GM08714 (cell line): ENCODE measurements around the gene METTL1.
A peak's percentile ranks its signal among the peaks of the same experiment; 100 is the strongest.

Experiments used
- H3K4me3 ChIP-seq: fragments of 200-500 bp; sonication (Bioruptor generic); 2 replicates; pipeline ENCODE4 v1.5.1; 2014; ENCODE audit warnings: mild to moderate bottlenecking, low read length, inconsistent platforms
- ZNF274 ChIP-seq: IDR thresholded peaks from 2 replicates; pipeline ENCODE4 v1.6.1; 2012; ENCODE audit warnings: mild to moderate bottlenecking, low read depth, low read length

The METTL1 gene

GRCh38 chr12:57808351-57808750 is 36.4 kb upstream of the METTL1 start:
- TF ChIP-seq ZNF274 = no peak
- H3K4me3 ChIP-seq = no peak overlapping the region

GRCh38 chr12:57807285-57807684 is 35.4 kb upstream of the METTL1 start:
- no peak for TF ChIP-seq ZNF274

GRCh38 chr12:57806677-57807076 is 34.8 kb upstream of the METTL1 start:
- no peak for TF ChIP-seq ZNF274
- H3K4me3 ChIP-seq = no peak overlapping the region

More at GRCh38 chr12:57807285-57807684, 35.4 kb upstream of the METTL1 start:
- no peak overlapping the region for H3K4me3 ChIP-seq

- no peak for TF ChIP-seq ZNF274
Measured at GRCh38 chr12:57803319-57803893, 31.5 kb upstream of the METTL1 start.

GRCh38 chr12:57802607-57803006 is 30.7 kb upstream of the METTL1 start:
- no peak for TF ChIP-seq ZNF274
- no peak overlapping the region for H3K4me3 ChIP-seq

More at GRCh38 chr12:57803319-57803893, 31.5 kb upstream of the METTL1 start:
- H3K4me3 ChIP-seq = no peak overlapping the region

GRCh38 chr12:57800965-57801364 is 29.1 kb upstream of the METTL1 start:
- no peak for TF ChIP-seq ZNF274
- H3K4me3 ChIP-seq = no peak overlapping the region

- TF ChIP-seq ZNF274 = no peak
Measured at GRCh38 chr12:57797933-57798332, 26.0 kb upstream of the METTL1 start.

GRCh38 chr12:57796996-57797395 is 25.1 kb upstream of the METTL1 start:
- no peak for TF ChIP-seq ZNF274

More at GRCh38 chr12:57797933-57798332, 26.0 kb upstream of the METTL1 start:
- no peak overlapping the region for H3K4me3 ChIP-seq

GRCh38 chr12:57795354-57795753 is 23.4 kb upstream of the METTL1 start:
- TF ChIP-seq ZNF274 = no peak

More at GRCh38 chr12:57796996-57797395, 25.1 kb upstream of the METTL1 start:
- no peak overlapping the region for H3K4me3 ChIP-seq

GRCh38 chr12:57793920-57794319 is 22.0 kb upstream of the METTL1 start:
- no peak for TF ChIP-seq ZNF274
- H3K4me3 ChIP-seq = no peak overlapping the region

More at GRCh38 chr12:57795354-57795753, 23.4 kb upstream of the METTL1 start:
- H3K4me3 ChIP-seq = no peak overlapping the region

GRCh38 chr12:57783861-57784260 is 12.0 kb upstream of the METTL1 start:
- H3K4me3 ChIP-seq = no peak overlapping the region
- TF ChIP-seq ZNF274 = no peak

- TF ChIP-seq ZNF274 = no peak
- H3K4me3 ChIP-seq = peak overlapping the region; percentile 92
Measured at GRCh38 chr12:57783466-57783801, 11.5 kb upstream of the METTL1 start.

GRCh38 chr12:57782608-57783465 is 10.9 kb upstream of the METTL1 start, which contains the start of gene TSFM:
Gene TSFM (plus strand): TSS chr12:57782787. CDS start chr12:57782802, 15 bp downstream.
- TF ChIP-seq ZNF274 = no peak
- H3K4me3 ChIP-seq = peak within 1 kb of the TSS; percentile 92

GRCh38 chr12:57782243-57782607 is 10.3 kb upstream of the METTL1 start:
- TF ChIP-seq ZNF274 = no peak
- H3K4me3 ChIP-seq = no peak overlapping the region

- H3K4me3 ChIP-seq = no peak overlapping the region
- TF ChIP-seq ZNF274 = no peak
Measured at GRCh38 chr12:57781801-57782200, 9.9 kb upstream of the METTL1 start.
